Effector CD8-positive, alpha-beta T cell (primary cell): Measurements from ENCODE around the gene HTT.

Experiments used
- DNase-seq: peaks from one replicate; lab custom pipeline; 2025; lab: John Stamatoyannopoulos, UW

HTT gene

DNA sequence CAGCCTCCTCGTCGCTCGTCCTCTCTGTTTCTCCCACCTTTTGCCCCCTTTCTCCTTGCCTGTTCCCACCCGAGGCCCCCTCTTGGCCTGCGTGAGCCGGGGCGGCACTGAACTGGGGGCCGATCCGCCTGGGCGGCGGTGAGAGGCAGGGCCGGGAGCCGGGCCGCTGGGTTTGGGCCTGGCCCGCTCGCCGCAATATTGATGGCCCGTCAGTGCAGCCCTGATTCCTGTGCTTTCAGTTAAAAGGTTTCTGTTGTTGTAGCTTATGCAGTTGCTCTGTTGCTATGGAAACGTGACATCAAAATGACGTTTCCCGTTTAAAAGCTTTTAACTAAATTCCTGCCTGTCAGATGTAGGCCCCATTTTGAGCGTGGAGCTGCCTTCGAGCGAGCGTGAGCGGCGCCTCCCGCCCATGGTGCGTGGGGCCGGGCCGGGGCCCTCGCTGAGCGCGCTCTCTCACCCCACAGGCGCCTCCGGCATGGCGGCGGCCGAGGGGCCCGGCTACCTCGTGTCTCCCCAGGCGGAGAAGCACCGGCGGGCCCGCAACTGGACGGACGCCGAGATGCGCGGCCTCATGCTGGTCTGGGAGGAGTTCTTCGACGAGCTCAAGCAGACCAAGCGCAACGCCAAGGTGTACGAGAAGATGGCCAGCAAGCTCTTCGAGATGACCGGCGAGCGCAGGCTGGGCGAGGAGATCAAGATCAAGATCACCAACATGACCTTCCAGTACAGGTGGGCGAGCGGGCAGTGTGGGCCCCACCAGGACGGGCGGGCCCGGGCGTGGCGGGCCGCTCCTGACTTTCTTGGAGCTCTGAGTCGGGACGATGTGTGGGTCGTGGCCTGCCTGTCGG is 174.6 kb downstream of the HTT start, which contains the start of gene MSANTD1:
Gene MSANTD1, plus strand, starts transcription at position 349 of the 851 bp plus-strand sequence. Its CDS starts 64 bp downstream, at position 413.
- no peak for DNase-seq

DNA sequence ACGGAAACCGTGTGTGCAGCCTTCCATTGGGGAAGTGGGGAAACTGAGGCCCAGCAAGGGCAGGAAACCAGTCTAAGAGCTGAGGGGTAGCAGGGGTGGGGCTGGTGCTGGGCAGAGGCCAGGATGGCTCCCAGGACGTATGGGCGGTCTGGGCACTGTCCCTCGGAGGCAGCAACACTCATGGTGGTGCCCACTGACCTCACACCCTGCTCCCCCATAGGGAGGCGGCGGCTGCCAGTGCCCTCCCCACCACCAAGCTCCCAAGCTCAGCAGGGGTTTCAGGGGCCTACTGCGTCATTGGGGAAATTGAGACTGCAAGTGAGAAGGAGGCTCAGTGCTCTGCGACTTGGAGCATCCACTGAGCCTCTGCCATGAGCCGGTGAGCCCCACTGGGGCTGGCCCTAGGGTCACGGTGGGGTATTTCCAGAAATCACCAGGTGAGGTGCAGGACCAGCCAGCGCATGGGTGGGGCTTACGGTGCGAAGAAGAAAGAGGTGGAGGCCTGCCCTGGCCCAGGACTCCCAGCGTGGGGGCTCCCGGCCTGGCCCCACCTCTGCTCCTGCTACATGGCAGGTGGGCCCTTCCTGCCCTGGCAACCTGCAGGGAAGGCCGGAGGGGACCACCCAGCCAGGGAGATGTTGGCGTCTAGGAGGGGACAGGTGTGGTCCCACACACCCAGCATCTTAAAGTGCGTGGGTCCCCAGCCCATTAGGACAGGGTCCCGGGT is 175.4 kb downstream of the HTT start:
- DNase-seq: no peak

DNA sequence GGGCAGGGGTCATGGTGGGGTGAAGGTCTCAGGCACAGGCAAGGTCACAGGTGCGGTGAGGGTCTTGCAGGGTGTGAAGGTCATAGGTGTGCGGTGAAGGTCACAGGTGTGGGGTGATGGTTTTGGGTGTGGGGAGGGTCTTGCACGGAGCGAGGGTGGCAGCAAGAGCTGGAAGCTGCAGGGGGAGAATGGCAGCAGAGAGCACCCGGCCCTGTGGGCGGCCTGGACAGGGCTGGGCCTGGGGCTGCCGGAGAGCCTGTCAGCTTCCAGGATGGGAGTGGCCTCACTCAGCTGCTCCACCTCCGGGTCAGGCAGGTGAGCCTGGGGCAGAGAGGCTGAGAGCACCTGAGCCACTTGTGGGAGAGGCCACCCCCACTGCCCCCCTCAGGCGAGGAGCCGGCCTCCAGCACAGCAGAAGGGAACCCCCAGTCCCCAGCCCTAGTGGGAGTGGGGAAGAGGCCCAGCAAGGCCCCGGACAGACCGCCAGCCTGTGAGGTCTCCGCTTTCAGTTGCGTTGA is 176.0 kb downstream of the HTT start:
- no peak for DNase-seq

DNA sequence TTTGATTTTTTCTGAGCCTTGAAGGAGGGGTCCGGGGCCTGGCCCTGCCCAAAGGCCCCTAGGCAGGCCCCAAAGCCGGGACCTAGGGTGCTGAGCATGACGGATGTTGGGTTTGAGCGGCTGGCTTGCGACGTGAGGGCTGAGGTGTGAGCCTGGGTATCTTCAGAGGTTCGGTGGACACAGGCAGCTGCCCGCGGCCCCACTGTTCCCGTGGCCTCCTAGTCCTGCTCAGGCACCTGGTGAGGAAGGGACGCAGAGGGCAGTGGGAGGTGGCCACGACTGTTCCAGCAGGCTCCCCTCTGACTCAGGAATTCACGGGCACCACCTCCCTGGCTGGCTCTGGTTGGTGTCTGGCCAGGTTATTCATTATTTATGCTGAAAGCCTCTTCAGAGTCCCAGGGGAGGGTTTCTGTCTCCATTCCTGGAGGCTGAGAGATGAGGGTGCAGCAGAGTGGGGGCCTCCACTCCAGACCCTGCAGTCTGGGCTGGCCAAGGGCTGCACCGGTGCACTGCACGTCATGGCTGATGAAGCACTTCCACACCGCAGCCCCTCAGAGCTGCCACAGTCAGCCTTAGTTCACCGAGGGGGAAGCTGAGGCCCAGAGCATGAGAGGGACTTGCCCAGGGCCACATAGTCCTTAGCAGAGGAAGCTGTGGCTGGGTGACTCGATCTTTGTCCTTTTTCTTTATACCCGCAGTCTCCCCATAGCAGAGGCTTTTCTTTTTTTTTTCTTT is 176.6 kb downstream of the HTT start:
- DNase-seq: no peak

DNA sequence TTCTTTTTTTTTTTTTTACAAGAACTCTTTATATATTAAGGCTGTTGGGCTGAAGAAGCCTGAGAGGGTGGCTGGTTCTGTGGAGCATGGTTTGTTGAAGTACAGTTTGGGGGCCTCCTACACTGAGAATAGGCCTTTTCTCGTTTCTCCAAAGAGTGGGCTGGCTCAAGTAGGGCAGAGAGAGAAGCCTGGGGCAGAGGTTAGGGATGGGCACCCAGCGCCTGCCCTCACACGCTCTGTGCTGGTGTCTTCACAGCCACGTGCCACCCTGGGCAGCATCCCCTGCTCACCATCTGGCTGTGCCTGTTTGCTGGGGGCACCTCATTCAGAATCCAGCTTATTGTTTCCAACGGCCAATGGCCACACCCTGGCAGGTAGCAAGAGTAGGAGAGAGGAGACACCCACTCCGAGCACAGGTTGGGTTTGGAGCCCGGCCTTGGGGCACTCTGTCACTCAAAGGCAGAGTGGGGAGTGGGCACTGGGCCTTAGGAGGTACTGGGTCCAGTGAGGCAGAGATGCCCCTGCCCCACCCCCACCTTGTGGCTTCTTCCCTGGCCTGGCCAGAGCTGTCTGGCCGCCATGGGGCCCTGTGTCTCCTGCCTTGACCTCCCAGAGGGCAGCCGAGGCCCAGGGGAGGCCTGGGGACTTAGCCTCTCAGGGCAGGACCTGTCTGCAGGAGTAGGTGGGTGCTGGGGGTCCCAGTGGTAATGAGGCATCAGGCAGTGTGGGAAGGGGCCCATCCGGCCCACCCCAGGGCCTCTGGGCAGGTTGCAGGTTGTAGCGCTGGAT is 177.4 kb downstream of the HTT start:
- DNase-seq: no peak

DNA sequence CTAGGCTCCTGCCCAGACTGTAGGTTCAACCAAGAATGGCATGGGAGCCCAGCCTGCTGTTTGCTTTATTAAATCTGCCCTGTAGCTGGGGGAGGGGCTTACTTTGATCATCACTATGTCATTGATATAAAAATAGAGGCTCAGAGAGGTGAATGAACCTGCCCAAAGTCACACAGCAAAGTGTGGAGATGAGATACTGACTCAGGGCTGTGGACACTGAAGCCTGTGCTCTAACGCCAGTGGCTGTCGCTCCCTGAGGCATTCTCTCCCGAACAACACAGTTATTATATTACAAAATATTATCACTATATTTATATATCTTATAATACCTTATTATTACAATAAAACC is 178.0 kb downstream of the HTT start:
- DNase-seq: no peak

DNA sequence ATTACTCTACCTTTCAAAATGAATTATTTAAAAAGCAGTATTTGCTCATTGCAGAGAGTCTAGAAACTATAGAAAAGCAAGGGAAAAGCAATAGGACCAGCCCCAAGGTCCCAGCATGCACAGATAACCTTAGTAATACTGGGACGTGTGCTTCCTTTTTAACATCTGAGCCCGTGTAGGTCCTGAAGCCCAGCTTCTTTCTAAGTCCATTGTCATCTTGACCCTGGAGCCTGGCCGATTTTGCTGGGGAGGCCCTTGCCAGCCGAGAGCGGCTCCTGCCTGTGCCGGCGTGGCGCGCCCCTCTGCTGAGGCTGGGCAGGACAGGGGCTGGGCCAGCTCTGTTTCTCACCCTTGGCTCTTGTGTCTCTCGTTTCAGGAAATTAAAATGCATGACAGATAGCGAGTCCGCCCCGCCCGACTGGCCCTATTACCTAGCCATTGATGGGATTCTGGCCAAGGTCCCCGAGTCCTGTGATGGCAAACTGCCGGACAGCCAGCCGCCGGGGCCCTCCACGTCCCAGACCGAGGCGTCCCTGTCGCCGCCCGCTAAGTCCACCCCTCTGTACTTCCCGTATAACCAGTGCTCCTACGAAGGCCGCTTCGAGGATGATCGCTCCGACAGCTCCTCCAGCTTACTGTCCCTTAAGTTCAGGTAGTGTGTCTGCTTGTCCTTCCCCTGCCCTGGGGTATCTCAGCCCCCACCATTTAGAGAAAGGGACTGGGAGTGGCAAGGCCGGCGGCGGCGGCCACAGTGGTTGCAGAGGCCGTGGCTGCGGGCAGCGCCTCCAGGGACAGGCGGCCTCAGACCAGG is 178.6 kb downstream of the HTT start:
- DNase-seq: no peak

DNA sequence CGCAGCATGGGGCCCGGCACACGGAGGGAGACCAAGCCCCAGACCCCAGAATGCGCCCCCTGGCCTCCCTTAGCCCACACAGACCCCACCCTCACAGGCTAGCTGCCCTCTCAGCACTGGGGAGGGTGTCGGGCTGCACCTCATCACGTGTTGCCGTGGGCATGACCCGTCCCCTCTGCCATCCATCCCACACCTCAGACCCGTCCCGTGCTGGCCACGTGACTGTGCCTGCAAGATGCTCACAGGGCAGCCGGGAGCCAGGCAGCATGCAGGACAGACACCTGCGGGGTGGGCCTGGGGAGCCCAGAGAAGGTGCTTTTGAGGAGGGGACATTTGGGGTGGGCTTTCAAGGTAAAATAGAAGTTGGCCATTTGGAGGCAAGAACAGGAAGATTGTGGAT is 179.3 kb downstream of the HTT start:
- no peak for DNase-seq

DNA sequence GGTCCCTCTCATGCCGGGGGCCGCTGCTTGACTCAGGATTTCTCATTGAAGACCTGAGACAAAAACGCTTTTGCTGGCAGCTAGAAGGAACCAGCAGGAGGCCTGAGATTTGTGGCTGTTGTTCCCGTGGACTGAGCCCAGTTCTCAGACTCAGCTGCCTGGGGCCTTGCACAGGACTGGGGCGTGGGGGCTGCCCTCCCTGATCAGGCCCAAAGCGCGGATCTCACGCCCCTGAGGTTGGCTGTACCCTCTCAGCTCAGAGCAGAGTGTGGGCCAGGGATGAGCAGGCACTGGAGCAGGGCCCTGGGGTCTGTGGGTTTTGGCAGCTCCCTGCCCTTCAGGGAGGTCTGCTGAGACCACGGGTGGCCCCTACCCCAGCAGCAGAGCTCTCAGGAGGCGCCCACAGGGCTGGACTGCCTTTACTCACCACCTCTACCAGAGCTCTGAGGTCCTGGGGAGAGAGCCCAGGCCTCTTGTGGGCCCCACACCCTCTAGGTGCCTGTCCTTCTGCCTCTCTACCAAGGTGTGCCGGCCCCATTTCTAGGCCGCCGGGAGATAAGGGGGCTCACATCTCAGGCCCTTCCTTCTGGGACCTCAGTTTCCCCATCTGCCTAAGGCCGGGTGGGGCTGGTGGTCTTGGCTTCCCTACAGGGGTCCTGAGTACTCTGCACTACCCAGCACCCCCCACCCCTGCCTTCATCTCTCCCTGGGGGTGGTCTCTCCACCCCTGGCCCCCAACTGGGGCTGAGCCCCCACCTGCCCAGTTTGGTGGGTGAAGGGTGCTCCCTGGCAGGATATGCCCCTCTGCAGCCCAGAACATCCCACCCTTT is 180.0 kb downstream of the HTT start:
- DNase-seq: no peak

DNA sequence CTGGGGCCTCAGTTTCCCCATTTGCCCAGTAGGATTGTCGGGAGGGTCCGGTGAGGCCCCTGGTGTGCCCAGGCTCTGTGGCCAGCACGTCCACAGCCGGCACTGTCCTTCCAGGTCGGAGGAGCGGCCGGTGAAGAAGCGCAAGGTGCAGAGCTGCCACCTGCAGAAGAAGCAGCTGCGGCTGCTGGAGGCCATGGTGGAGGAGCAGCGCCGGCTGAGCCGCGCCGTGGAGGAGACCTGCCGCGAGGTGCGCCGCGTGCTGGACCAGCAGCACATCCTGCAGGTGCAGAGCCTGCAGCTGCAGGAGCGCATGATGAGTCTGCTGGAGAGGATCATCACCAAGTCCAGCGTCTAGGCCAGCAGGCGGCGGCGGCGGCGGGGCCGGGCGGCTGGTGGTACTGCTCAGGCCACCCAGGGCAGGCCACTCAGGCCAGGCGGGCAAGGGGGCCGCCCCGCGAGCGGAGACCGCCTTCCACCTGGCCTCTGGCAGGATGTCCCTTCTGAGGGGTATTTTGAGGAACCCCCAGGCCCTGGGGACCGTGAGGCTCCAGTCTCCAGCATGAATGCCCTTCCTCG is 181.2 kb downstream of the HTT start:
- DNase-seq: no peak

DNA sequence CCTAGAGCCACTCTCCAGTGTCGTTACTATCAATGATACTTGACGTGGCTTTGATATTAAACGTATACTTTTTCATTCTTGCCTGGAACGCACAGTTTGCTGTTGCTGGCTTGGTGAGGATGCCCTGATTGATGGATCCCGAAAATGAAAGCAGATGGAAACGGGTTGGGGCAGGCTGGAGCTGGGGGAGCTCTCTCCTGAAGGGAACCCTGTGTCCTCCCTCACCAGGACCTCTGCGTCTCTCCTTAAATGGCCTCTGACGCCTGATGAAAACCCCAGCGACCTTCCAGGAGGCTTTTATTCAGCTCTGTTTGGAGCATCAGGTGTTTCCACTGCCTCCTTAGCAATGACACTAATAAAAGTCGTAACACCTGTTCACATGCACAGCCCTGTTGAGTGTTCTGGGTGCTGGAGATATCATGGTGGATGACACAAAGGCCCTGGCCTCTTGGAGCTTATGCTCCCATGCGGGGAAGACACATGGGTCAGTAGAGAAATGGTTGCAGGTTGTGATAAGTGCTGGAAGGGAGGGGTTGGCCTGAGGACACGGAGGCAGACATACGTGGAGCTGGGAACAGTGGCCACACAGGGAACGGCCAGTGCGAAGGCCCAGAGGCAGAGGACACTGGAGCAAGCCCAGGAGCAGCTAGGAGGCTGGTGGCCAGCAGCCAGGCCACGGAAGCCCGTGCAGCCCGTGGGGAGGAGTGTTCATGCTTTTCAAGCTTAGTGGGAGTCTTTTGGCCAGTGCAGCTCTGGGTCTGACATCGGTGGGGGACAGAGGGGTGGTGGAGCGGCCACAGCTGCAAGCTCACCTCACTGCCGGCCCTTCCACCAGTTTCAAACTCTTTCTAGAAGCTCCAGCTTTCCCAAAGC is 182.0 kb downstream of the HTT start:
- no peak for DNase-seq

DNA sequence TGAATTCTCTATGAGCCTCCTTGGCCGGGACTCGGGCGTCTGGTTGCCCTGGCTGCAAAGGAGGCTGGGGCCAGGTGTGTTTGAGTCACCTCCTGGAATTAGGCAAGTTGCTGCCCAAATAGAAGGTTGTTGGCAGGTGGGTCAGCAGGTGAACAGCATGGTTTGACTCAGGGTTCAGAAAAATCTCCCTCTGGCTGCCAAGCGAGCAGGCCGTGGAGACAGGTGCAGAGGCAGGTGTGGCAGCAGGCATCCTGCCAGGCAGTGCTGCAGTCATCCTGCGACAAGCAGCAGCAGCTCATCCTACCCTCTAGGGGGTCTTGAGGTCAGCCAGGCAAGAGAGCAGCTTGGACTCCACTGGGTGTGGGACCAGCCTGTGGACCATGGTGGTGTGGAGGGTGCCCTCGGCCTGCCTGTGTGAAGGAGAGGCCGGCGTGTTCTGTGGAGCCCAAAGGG is 182.6 kb downstream of the HTT start:
- no peak for DNase-seq

DNA sequence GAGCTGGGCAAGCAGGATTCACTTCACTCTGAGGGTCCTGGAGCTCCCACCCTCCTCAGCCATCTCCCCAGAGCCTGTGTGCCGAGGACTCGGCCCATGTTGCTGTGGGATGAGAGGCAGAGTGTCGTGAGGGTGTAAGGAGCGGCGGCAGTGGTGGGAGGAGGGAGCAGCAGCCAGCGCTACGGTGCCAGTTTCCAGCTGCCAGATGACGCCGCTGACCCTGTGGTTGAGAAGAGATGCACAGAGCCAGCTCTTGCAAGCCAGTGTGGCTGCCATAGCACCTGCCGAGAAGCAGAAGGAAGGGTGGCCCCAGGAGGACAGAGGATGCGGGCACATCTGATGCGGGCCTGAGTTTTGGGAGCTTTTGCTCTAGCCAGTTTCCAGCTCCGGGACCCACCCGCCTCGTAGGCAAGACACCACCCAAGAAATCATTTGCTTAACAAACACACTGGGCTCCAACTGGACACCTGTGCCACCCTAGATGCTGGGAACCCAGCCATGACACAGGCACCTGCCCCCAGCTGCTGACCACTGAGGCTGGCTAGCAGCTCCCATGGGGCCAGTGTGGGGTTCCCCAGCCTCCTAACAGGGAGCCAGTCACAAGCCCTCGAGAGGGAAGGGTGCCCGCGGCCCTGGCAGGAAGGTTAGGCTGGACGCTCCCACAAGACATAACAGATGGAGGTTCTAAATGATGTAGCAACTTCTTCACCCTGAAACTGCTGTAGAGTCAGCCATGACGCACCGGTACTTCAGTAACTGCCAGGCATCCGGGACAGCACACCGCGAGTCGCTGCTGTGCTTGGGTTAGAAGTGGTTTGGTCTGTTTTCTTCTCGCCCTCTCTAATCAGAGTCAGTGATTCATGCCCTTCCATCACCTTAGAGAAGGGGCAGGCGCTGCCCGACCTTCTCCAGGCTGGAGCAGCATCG is 183.3 kb downstream of the HTT start:
- no peak for DNase-seq

DNA sequence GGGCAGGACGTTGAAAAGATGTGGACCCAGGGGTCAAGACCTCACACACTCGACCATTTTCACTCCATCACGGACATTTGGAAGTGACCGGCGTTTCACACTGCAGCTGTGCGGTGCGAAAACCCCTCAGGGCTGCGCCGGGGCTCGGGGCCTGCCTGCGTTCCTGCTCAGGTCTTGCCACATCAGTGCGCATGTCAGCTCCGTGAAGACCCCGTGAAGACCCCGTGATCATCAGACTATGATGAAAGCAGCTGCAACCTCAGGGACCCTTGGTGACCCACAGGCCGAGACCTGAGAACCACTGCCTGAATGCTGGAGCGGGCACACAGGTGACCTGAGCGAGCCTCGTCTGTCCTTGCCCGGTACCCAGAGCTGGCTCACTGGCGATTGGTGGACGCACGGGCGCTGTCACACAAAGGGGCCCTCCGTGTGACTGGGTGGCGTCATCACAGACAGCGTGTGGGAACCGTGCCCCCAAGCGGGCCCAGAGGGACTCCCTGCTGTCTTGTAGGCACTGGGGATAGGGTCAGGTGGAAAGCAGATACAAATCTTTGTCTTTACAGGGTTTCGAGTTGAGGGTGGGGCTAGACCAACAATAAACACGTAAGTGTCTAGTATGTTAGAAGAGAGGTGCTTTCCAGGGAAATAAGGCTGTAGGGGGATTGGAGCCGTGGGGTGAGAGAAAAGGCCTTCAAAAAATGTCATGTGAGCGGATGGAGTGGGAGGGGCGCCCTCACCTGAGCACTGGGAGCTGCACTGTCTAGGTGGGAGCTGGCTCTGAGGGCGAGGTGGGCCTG is 187.1 kb downstream of the HTT start:
- no peak for DNase-seq

DNA sequence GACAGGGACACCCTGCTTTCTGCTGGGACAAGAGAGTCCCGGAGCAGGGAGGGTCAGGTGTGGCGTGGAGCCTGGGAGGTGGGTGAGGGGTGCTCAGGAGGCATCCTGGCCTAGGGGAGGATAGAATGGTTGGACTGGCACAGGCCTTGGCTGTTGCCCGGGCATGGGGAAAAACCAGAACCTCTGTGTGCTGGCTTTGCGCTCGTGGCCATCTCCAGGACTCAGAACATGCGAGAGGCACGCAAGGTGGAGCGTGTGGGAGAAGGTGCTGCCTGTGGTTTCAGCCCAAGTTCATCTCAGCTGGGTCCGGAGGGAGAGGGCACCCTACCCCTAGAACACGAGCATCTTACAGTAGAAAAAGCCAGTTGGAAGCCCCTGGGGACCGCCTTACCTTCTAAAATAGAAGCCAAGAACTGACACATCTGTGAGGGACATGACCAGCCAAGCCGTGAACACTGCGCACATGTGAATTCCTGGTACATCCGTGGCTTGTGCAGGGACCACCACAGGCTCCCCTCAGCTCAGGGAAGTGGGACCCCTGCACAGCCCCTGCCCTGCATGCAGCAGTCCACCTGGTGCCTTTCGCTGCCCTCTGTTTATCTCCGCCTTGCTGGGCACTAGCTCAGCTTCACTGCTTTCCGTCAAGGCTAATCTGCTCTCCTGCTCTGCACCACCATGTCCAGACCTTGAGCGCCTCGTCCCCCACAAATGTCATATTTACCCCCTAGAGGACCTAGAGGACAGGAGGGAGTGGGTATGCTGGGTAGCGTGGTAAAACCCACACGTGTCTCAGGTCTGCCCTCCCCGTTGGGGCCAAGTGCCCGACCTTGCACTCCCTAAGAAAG is 187.9 kb downstream of the HTT start:
- no peak for DNase-seq
